ENCODE data around the gene CRY2. TPM values are rescaled to one million over a fixed set of nuclear protein-coding genes. Genes with fewer than 3 reads are reported as not detected.
"Not testable (repeated sequence)": the region's sequence is repeated elsewhere in the genome, so short reads cannot be mapped to it uniquely, and the experiment has no call there.

Gene CRY2
- total RNA-seq, 2 donors from 2014 or later: 18.5 to 30.2 TPM

DNA sequence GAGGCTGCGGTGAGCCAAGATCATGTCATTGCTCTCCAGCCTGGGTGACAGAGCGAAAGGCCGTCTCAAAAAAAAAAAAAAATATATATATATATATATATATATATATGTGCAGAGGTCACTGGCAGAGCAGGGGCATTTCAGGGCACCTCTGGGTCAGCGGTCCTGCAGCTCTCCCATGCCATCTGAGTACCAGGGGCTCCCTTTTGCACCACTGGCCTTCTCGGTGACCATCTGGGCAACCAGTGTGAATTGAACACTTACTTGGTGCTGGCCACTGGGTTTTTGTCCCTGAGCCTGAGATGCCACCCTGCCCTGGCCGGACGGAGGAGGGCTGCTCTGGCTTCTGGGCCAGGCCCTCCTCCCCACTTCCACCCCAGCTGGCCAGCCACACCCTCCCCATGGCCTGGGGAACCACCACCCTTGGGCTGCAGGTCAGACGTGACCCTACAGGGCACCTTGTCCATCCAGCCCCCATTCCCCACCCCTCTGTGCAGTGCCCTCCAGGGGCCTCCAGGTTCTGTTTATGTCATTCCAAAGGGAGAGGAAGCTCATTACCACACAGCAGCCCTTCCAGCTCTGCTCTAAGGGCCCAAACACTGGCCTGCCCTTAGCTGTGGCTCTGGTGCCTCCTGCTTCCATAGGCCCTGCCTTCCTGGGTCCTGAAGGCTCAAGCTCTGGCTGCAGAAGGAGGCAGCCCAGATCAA, 48.4 kb downstream of the CRY2 start:
- no peak overlapping the region for H3K9ac ChIP-seq (ENCODE audit: low read depth in 2 of 2, low read length in 2 of 2)
- H3K9me3 ChIP-seq: no peaks in the 10 kb centered on the region
- no peak overlapping the region for H3K27ac ChIP-seq
- TF ChIP-seq, protein P1, sequence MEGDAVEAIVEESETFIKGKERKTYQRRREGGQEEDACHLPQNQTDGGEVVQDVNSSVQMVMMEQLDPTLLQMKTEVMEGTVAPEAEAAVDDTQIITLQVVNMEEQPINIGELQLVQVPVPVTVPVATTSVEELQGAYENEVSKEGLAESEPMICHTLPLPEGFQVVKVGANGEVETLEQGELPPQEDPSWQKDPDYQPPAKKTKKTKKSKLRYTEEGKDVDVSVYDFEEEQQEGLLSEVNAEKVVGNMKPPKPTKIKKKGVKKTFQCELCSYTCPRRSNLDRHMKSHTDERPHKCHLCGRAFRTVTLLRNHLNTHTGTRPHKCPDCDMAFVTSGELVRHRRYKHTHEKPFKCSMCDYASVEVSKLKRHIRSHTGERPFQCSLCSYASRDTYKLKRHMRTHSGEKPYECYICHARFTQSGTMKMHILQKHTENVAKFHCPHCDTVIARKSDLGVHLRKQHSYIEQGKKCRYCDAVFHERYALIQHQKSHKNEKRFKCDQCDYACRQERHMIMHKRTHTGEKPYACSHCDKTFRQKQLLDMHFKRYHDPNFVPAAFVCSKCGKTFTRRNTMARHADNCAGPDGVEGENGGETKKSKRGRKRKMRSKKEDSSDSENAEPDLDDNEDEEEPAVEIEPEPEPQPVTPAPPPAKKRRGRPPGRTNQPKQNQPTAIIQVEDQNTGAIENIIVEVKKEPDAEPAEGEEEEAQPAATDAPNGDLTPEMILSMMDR (IDR thresholded peaks at IDR 0.05): no peak
- H3K27me3 ChIP-seq: peaks cover 7% of the 10 kb centered on the region
- intact Hi-C loops (cut with DNase I): no loop called here
- no peaks in the 10 kb centered on the region for H3K36me3 ChIP-seq
- no peak for DNase-seq
- peaks cover 8% of the 10 kb centered on the region for H3K4me1 ChIP-seq
- no peak overlapping the region for H3K4me3 ChIP-seq

DNA sequence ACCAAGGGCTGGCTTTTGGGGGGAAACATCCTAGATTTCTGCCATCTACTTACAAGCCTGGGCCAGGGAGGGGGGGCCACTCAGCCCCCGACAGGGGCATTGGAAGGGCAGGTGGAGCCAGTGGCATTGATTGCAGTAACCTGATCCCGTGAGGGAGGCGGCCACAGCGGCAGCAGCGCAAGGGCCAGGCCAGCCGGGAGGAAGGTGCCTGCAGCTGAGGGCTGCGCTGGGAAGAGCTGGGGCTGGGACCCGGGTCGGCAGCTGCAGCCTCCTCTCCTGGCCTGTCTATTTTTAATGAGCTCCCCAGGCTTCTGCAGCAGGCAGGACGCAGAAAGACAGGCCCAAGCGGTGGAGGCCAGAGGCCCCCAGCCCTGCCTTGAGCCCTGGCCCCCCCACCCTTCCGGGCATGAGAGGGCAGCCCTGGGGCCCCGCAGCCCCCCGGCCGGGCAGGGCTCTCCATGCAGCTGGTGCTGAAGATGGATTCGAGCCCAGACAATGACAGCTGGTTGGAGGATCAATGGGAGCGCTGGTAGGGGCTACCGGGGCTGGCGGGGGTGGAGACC, 49.2 kb downstream of the CRY2 start:
- peaks cover 8% of the 10 kb centered on the region for H3K4me1 ChIP-seq
- H3K4me3 ChIP-seq: no peak overlapping the region
- H3K27ac ChIP-seq: no peak overlapping the region
- H3K27me3 ChIP-seq: peaks cover 7% of the 10 kb centered on the region
- intact Hi-C loops (cut with DNase I): no loop called here
- no peaks in the 10 kb centered on the region for H3K9me3 ChIP-seq
- no peak overlapping the region for H3K9ac ChIP-seq (ENCODE audit: low read depth in 2 of 2, low read length in 2 of 2)
- H3K36me3 ChIP-seq: no peaks in the 10 kb centered on the region
- DNase-seq: no peak
- TF ChIP-seq, protein P1 (IDR thresholded peaks at IDR 0.05): no peak

DNA sequence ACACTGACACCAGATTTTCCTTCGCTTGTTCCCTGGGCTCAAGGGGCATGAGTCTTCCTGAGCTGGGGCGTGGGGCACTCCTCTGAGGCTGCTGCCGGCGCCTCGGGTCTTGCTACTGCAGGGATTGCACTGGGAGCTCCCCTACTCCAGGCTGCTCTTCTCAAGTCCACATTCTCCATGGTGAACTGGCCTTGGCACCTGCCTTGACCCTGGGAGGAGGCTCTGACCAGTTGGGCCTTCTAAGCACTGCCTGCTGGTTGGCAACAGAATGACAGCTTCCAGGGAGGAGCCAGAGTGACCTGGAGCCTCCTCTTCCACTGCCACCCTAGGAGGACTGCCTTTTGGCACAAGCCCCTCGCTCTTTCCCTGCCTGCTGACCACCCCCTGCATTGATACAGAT, 50.3 kb downstream of the CRY2 start:
- TF ChIP-seq, protein P1 (IDR thresholded peaks at IDR 0.05): no peak
- H3K27me3 ChIP-seq: peaks cover 7% of the 10 kb centered on the region

DNA sequence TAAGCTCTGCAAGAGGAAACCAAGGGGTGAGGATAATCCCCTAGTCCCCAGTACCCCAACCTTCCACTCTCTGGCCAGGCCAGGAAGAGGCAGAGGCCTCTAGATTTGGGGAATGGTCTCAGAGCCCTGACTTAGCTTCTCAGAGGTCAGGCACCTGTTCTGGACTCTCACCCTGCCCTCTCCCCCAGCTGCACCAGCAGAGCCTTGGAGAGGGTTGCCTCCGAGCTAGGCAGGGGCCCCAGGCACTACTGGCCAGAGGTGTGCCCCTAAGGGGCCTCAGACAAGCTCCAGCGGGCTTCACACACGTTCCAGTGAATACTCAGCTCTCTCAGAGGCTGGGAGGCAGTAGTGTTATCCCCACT, 51.8 kb downstream of the CRY2 start:
- intact Hi-C loops (cut with DNase I): no loop called here
- TF ChIP-seq, protein P1 (IDR thresholded peaks at IDR 0.05): no peak
- H3K9ac ChIP-seq (ENCODE audit: low read depth in 2 of 2, low read length in 2 of 2): no peak overlapping the region
- no peak overlapping the region for H3K27ac ChIP-seq
- H3K4me1 ChIP-seq: peaks cover 8% of the 10 kb centered on the region
- no peaks in the 10 kb centered on the region for H3K36me3 ChIP-seq
- DNase-seq: no peak
- H3K27me3 ChIP-seq: peaks cover 7% of the 10 kb centered on the region
- H3K9me3 ChIP-seq: no peaks in the 10 kb centered on the region
- H3K4me3 ChIP-seq: peak overlapping the region; percentile 45

More for the DNA sequence above, 50.3 kb downstream of the CRY2 start:
- Histone ChIP-seq H3K4me1 (peaks cover 8% of the 10 kb centered on the region), H3K9me3 (no peaks in the 10 kb centered on the region), H3K36me3 (no peaks in the 10 kb centered on the region), H3K9ac (ENCODE audit: low read depth in 2 of 2, low read length in 2 of 2) (no peak overlapping the region), H3K27ac (no peak overlapping the region), H3K4me3 (no peak overlapping the region)
- intact Hi-C loops (cut with DNase I): no loop called here
- DNase-seq: no peak

DNA sequence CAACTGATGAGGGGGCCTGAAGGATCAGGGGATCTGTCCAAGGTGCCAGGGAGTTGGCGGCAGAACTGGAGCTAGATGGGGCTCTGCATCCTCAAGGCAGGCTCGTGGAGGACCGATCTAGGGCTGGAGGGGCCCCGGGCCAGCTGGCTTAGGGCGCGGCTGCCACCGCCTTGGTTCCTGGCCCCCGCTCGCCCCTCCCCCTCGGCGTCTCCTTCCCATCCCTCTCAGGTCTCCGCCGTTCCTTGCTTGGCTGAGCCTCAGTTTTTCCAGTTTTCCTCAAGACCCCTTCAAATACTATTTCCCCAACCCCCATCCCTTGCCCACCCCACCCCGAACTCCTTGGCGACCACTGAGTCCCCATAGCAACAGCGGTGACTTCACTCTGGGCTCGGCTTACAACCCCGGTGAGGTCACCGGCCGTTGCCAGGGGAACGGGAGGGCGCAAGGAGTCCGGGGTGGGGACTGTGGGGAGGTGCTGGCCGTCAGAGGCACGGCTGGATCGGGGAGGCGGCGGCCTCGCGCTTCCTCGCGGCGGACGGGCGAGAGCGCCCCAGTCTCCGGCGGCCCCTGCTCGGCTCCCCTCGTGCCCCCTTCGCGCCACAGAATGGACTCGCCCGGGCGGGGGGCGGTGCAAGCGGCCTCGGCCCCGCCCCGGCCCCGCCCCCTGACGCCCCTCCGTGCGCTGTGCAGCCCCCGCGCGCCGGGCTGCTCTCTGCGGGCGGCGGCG, 52.3 kb downstream of the CRY2 start:
- Histone ChIP-seq H3K4me3 (peak overlapping the region; percentile 45), H3K9ac (ENCODE audit: low read depth in 2 of 2, low read length in 2 of 2) (no peak overlapping the region), H3K27me3 (peaks cover 7% of the 10 kb centered on the region), H3K27ac (no peak overlapping the region), H3K9me3 (no peaks in the 10 kb centered on the region), H3K4me1 (peaks cover 8% of the 10 kb centered on the region), H3K36me3 (no peaks in the 10 kb centered on the region)
- peak; percentile 69 for DNase-seq
- intact Hi-C loops (cut with DNase I): no loop called here
- TF ChIP-seq, protein P1 (IDR thresholded peaks at IDR 0.05): no peak

DNA sequence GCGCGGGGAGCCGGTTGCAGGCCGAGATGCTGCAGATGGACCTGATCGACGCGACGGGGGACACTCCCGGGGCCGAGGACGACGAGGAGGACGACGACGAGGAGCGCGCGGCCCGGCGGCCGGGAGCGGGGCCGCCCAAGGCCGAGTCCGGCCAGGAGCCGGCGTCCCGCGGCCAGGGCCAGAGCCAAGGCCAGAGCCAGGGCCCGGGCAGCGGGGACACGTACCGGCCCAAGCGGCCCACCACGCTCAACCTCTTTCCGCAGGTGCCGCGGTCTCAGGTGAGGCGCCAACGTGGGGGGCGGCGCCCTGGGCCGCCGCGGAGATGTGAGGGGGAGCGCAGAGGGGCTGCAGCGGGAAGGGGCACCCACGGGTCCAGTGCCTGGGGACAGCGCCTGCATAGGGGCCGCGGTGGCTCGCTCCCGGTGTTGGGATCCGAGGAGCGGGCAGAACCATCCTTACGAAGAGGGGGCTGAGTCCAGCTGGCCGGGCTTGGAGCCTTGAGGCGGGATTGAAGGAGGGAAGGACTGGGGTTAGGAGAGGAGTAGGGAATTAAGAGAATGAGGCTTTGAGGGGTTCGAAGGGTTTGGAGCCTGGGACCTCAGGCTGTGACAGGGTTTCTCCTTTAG, 53.0 kb downstream of the CRY2 start:
- H3K4me1 ChIP-seq; H3K9me3 ChIP-seq; H3K36me3 ChIP-seq; H3K27me3 ChIP-seq; DNase-seq; H3K27ac ChIP-seq; intact Hi-C loops (cut with DNase I): not testable (repeated sequence)
- peak overlapping the region; percentile 26 to 60 for H3K9ac ChIP-seq (ENCODE audit: low read depth in 2 of 2, low read length in 2 of 2)
- H3K4me3 ChIP-seq: peak overlapping the region; percentile 45
